Nephron progenitor cell (in vitro differentiated cells): ENCODE measurements around the gene PLA2G2E.
A peak's percentile ranks its signal among the peaks of the same experiment; 100 is the strongest.

Experiments used
- DNase-seq: peaks from one replicate; pipeline ENCODE4 v3.0.0; 2021
- H3K27ac Mint-ChIP-seq: 2 replicates; pipeline ENCODE4 v1.8.0; 2021; ENCODE audit warnings: mild to moderate bottlenecking, moderate library complexity, mixed read lengths
- H3K27me3 Mint-ChIP-seq: 2 replicates; pipeline ENCODE4 v1.8.0; 2021; ENCODE audit warnings: mild to moderate bottlenecking, low read depth, mixed read lengths; ENCODE audit not compliant: poor library complexity
- H3K36me3 Mint-ChIP-seq: 2 replicates; pipeline ENCODE4 v1.8.0; 2021; ENCODE audit warnings: low read depth, mixed read lengths
- H3K4me1 Mint-ChIP-seq: 2 replicates; pipeline ENCODE4 v1.8.0; 2021; ENCODE audit warnings: mixed read lengths
- H3K4me3 Mint-ChIP-seq: 2 replicates; pipeline ENCODE4 v1.8.0; 2021; ENCODE audit warnings: mild to moderate bottlenecking, moderate library complexity, mixed read lengths
- H3K9me3 Mint-ChIP-seq: 2 replicates; pipeline ENCODE4 v1.8.0; 2021; ENCODE audit warnings: mild to moderate bottlenecking, moderate library complexity, mixed read lengths
- TF ChIP-seq, protein P1 (sequence below): fragments of 200-600 bp; sonication (generic); IDR thresholded peaks from 2 replicates; pipeline ENCODE4 v1.5.0; 2021; ENCODE audit warnings: antibody characterized with exemption

Gene PLA2G2E

DNA sequence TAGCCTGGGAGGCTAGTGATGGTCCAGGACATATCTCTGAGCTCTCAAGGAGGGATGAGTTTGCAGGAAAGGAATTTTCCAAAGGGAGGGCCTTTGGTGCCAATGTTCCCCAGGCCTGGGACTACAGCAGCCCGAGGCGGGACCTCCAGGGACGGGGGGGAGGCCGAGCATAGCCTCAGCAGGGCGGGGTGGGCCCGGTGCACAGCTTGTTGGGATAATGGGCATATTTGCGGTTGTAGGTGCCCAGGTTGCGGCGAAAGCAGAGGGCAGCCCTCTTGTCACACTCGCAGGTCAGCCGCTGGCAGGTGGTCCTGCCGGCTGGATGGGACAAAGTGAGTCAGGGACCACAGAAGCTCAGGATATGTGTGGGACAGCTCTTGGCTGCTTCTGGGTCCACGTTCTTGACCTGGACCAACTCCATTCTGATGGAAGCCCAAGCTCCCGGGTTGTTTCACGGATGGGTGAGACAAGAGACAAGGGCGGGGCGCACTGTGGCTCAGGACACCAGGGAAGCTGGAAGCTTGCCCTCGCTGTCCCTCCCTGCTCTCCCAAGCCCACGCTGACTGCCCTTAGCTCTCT lies 3.2 kb downstream of the PLA2G2E start:
- Mint-ChIP-seq H3K27ac (no peak overlapping the region), H3K4me1 (peaks cover 26% of the 10 kb centered on the region)
- DNase-seq: no peak

DNA sequence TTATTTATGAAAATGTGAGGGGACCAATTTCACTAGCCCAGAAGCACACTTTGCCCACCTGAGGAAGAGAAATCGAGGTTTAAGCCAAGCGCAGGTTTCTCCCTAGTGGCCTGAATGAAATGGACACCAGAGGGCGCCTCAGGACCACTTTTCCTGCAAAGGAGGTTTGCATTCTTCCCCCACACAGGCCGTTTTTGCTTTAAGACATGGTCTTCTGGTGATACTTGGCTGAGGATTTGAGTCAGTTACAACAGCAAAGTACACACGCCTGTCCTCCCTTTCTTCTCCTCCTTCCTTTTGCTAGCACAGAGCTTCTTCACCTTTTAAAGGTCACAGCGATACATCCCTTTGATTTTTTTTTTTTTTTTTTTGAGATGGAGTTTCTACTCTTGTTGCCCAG lies 5.4 kb downstream of the PLA2G2E start:
- peaks cover 7% of the 10 kb centered on the region for H3K27me3 Mint-ChIP-seq
- H3K36me3 Mint-ChIP-seq: peaks cover 12% of the 10 kb centered on the region
- no peaks in the 10 kb centered on the region for H3K9me3 Mint-ChIP-seq
- peak; percentile 91 for DNase-seq
- TF ChIP-seq, protein P1, sequence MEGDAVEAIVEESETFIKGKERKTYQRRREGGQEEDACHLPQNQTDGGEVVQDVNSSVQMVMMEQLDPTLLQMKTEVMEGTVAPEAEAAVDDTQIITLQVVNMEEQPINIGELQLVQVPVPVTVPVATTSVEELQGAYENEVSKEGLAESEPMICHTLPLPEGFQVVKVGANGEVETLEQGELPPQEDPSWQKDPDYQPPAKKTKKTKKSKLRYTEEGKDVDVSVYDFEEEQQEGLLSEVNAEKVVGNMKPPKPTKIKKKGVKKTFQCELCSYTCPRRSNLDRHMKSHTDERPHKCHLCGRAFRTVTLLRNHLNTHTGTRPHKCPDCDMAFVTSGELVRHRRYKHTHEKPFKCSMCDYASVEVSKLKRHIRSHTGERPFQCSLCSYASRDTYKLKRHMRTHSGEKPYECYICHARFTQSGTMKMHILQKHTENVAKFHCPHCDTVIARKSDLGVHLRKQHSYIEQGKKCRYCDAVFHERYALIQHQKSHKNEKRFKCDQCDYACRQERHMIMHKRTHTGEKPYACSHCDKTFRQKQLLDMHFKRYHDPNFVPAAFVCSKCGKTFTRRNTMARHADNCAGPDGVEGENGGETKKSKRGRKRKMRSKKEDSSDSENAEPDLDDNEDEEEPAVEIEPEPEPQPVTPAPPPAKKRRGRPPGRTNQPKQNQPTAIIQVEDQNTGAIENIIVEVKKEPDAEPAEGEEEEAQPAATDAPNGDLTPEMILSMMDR: peak; percentile 88
- no peak overlapping the region for H3K27ac Mint-ChIP-seq
- H3K4me3 Mint-ChIP-seq: no peak overlapping the region
- H3K4me1 Mint-ChIP-seq: peaks cover 11% of the 10 kb centered on the region

More for the DNA sequence above, 3.2 kb downstream of the PLA2G2E start:
- H3K9me3 Mint-ChIP-seq: no peaks in the 10 kb centered on the region
- peaks cover 7% of the 10 kb centered on the region for H3K27me3 Mint-ChIP-seq
- no peaks in the 10 kb centered on the region for H3K36me3 Mint-ChIP-seq
- TF ChIP-seq, protein P1: no peak
- no peak overlapping the region for H3K4me3 Mint-ChIP-seq

DNA sequence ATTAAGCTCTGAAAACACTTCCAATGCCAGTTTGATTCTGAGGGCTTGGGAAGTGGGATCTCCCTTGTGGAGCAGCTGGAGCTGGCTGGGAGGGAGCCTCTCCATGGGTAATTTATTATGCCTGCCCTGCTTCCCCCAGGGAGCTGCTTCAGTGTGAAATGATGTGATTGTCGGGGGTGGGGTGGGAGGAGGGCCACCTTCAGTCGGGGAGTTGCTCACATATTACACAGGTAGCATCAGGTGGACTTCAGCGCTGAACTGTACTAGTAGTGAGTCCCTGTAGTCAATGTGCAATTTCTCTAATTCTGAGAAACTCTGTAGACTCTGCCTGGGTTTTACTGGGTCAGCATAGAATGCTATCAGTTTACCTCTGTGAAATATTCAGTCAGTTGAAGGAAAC lies 12.8 kb downstream of the PLA2G2E start:
- TF ChIP-seq, protein P1: no peak
- Mint-ChIP-seq H3K9me3 (no peaks in the 10 kb centered on the region), H3K27ac (peak overlapping the region; percentile 88), H3K27me3 (no peaks in the 10 kb centered on the region), H3K4me1 (peaks cover 24% of the 10 kb centered on the region), H3K4me3 (no peak overlapping the region), H3K36me3 (peaks cover 79% of the 10 kb centered on the region)
- DNase-seq: no peak

DNA sequence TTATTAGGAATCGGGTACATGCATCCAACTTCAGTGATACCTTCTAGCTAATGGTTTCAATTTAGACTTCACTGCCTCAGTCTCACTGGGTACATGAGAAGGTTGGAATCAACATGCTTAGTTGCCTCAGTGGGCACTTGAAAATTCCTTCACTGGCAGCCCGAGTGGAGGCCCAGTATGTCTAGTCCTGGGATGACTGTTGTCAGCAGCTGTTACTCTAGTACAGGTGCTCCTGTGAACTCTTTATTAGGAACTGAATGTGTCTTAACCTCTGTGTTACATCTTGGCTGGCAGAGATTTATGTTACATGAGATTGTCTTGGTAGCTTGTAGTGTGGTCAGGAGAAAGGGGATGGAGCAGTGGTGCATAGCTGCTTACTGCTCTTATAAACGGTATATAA lies 13.4 kb downstream of the PLA2G2E start:
- H3K9me3 Mint-ChIP-seq: no peaks in the 10 kb centered on the region
- peak overlapping the region; percentile 49 for H3K27ac Mint-ChIP-seq
- DNase-seq: no peak
- H3K27me3 Mint-ChIP-seq: no peaks in the 10 kb centered on the region
- peaks cover 83% of the 10 kb centered on the region for H3K36me3 Mint-ChIP-seq
- TF ChIP-seq, protein P1: no peak
- no peak overlapping the region for H3K4me3 Mint-ChIP-seq
- peaks cover 24% of the 10 kb centered on the region for H3K4me1 Mint-ChIP-seq

DNA sequence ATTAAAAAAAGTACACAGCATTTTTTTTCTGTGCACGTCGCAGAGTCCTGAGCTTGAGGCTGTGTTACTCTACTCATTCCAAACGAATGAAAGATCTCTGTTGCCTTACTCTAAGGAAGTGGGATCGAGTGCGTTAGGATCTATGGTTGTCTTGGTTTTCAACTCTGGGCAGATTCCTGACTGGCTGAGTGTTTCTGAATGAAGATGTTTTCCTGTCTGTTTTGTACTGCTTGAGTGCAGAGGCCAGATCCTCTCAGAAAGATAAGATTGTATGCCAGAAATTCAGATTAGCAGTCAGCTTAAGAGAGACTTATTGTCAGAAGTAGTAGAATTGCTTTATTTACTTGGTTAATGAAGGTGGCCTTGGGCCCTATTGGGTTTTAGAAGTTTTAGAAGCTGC lies 14.0 kb downstream of the PLA2G2E start:
- H3K36me3 Mint-ChIP-seq: peaks cover 87% of the 10 kb centered on the region
- no peak overlapping the region for H3K27ac Mint-ChIP-seq
- peaks cover 24% of the 10 kb centered on the region for H3K4me1 Mint-ChIP-seq
- no peaks in the 10 kb centered on the region for H3K9me3 Mint-ChIP-seq
- DNase-seq: no peak
- TF ChIP-seq, protein P1: no peak
- H3K4me3 Mint-ChIP-seq: no peak overlapping the region
- no peaks in the 10 kb centered on the region for H3K27me3 Mint-ChIP-seq

DNA sequence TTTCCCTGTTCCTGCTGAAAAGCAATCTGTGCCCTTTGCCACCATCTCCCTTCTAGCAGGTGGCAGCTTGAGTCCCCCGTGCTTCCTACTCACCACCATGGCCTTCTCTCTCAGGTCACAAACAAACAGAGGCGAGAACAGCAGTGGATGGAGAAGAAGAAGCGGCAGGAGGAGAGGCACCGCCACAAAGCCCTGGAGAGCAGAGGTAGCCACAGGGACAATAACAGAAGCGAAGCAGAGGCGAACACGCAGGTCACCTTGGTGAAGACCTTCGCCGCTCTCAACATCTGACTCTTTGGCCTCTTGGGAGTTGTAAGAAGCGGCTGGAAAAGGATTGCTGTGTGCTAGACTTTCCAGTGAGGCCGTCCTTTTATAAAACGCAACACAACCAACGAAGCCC lies 16.0 kb downstream of the PLA2G2E start:
- Mint-ChIP-seq H3K27ac (no peak overlapping the region), H3K9me3 (no peaks in the 10 kb centered on the region), H3K4me3 (no peak overlapping the region), H3K36me3 (peaks cover 86% of the 10 kb centered on the region), H3K4me1 (peaks cover 24% of the 10 kb centered on the region), H3K27me3 (no peaks in the 10 kb centered on the region)
- DNase-seq: no peak
- TF ChIP-seq, protein P1: no peak
